Uterus (tissue), 2 donors: ENCODE results near the gene BLOC1S3.

Source experiments
- CTCF ChIP-seq, 4 experiments: fragments of 200-600 bp in 2 of 4; fragments of 450-650 bp in 2 of 4; sonication (generic) in 2 of 4; IDR thresholded peaks; one replicate each; pipeline ENCODE4 v1.5.1; 2016 to 2019; ENCODE audit warnings: antibody characterized with exemption in 4 of 4, mild to moderate bottlenecking in 2 of 4, moderate library complexity in 1 of 4
- POLR2A ChIP-seq, 2 donors: fragments of 450-650 bp; IDR thresholded peaks; one replicate each; pipeline ENCODE4 v1.6.1; 2016; ENCODE audit warnings: antibody characterized with exemption in 2 of 2, mild to moderate bottlenecking in 1 of 2, moderate library complexity in 1 of 2

GRCh38 chr19:45169602-45170001 lies 9.0 kb upstream of the BLOC1S3 start:
- TF ChIP-seq CTCF (IDR thresholded peaks at IDR 0.05), result no peak
- TF ChIP-seq POLR2A (IDR thresholded peaks at IDR 0.05), result no peak
